ENCODE measurements around the gene ARHGEF7.

- no peak for TF ChIP-seq CTCF (conservative IDR thresholded peaks at IDR 0.05; ENCODE audit: low read length)
- TF ChIP-seq EZH2phosphoT487 (IDR thresholded peaks at IDR 0.05; ENCODE audit: borderline replicate concordance) = no peak
Observed at GRCh38 chr13:111171112-111171511, 56.0 kb downstream of the ARHGEF7 start.
